Measurements from ENCODE around the gene ATP5F1D. TPM values are rescaled to one million over a fixed set of nuclear protein-coding genes. Genes with fewer than 3 reads are reported as not detected.

Gene ATP5F1D
- total and polyA plus RNA-seq, 2 of the 13 experiments (the other 11 are each of a cell fraction or from before 2014, with no cell fraction given) = 39.4 to 78.7 TPM

- no peak for TF ChIP-seq ZNF737 (CRISPR knock-in tag; IDR thresholded peaks at IDR 0.05; ENCODE audit: borderline replicate concordance)
- TF ChIP-seq RFX3 (CRISPR knock-in tag; IDR thresholded peaks at IDR 0.05) = peak; percentile 79
- TF ChIP-seq NFKB2 (CRISPR knock-in tag; IDR thresholded peaks at IDR 0.05; ENCODE audit: borderline replicate concordance) = 0 out of 2 replicates have a peak, but pooled peaks have one; percentile 7
- no peak for TF ChIP-seq ISL2 (CRISPR knock-in tag; IDR thresholded peaks at IDR 0.05)
- peak; percentile 70; the same call in 1 of the 2 replicates for TF ChIP-seq ZNF607 (CRISPR knock-in tag; IDR thresholded peaks at IDR 0.05; ENCODE audit: borderline replicate concordance)
- no peak for TF ChIP-seq ZNF768 (CRISPR knock-in tag; IDR thresholded peaks at IDR 0.05)
- TF ChIP-seq GMEB2 (CRISPR knock-in tag; IDR thresholded peaks at IDR 0.05; ENCODE audit: low read depth) = no peak
- 0 out of 2 replicates have a peak, but pooled peaks have one; percentile 38 for TF ChIP-seq KLF13 (CRISPR knock-in tag; IDR thresholded peaks at IDR 0.05)
Observed at GRCh38 chr19:1260749-1261537, 19.4 kb downstream of the ATP5F1D start (continued).

GRCh38 chr19:1261538-1261797, 19.9 kb downstream of the ATP5F1D start:
- H4K20me1 ChIP-seq (ENCODE audit: insufficient read depth, low read length) = peaks cover 29% of the 10 kb centered on the region; the same call in 1 of the 2 replicates
- peak overlapping the region; percentile 98 for H3K4me2 ChIP-seq (ENCODE audit: low read depth, low read length)
- CTCF ChIA-PET (ENCODE audit: low intra/inter-chr PET ratio, low total read pairs) = no interaction called here
- H3K9ac ChIP-seq (ENCODE audit: insufficient read depth, low read depth, low read length) = peak overlapping the region; percentile 78
- peak overlapping the region; percentile 81 for H3K27ac ChIP-seq (ENCODE audit: extremely low read length, insufficient read depth, low read length)
- H3K9me3 ChIP-seq (ENCODE audit: low read length) = no peaks in the 10 kb centered on the region
- DNase-seq (ENCODE audit: low spot score) (no peak), FAIRE-seq (no peak), ATAC-seq (no peak)
- peak overlapping the region; percentile 71 to 81 (median 80) for H3K4me3 ChIP-seq (replicated peaks in 1 of 3; ENCODE audit: insufficient read depth in 1 of 3, low read depth in 2 of 3, low read length in 3 of 3)
- peaks cover 77% of the 10 kb centered on the region for H3K4me1 ChIP-seq (ENCODE audit: insufficient read depth, low read length)
- BruUV-seq (replicated peaks) = no TSS peak
- WGBS (ENCODE audit: low lambda C conversion rate) = under 1% methylated on average over 14 of the region's 14 CpGs
- POLR2A ChIA-PET = interaction anchor here (1.3 to 13.7 kb wide), 7 partner anchors 3 to 23 kb away, joined by 4 to 668 read pairs (median 9); partner anchors contain the start of genes ATP5F1D, CIRBP, FAM174C and MIDN
- no peak overlapping the region for H2AFZ ChIP-seq (ENCODE audit: low read length)
- peaks cover 3% of the 10 kb centered on the region for H3K79me2 ChIP-seq (ENCODE audit: insufficient read depth, low read length)
- in situ Hi-C loops (cut with HindIII; ENCODE audit: extremely low pct_ligation_motif_present, low pct_unique_long_range_greater_than_20kb) (no loop called here), intact Hi-C loops (cut with micrococcal nuclease; ENCODE audit: unreplicated experiment) (no loop called here)
- no peaks in the 10 kb centered on the region for H3K27me3 ChIP-seq (ENCODE audit: control insufficient read depth in 1 of 2, insufficient read depth in 2 of 2, low read length in 2 of 2)
- peaks cover 4 to 15% of the 10 kb centered on the region in 2 experiments; a peak in 2 of 5 replicates for H3K36me3 ChIP-seq (replicated peaks in 1 of 2; ENCODE audit: control insufficient read depth in 1 of 2, insufficient read depth in 2 of 2, low read length in 2 of 2)
- TF ChIP-seq ZSCAN31 (CRISPR knock-in tag; IDR thresholded peaks at IDR 0.05; ENCODE audit: low read depth) (0 out of 2 replicates have a peak, but pooled peaks have one; percentile 12), PREB (CRISPR knock-in tag; IDR thresholded peaks at IDR 0.05) (no peak), ZFYVE20 (CRISPR knock-in tag; IDR thresholded peaks at IDR 0.05; ENCODE audit: borderline replicate concordance, low read depth) (no peak), HOXD1 (CRISPR knock-in tag; IDR thresholded peaks at IDR 0.05) (peak; percentile 23; the same call in 1 of the 2 replicates), STAG1 (CRISPR knock-in tag; IDR thresholded peaks at IDR 0.05) (no peak), KLF15 (CRISPR knock-in tag; IDR thresholded peaks at IDR 0.05; ENCODE audit: borderline replicate concordance) (no peak), SP5 (CRISPR knock-in tag; IDR thresholded peaks at IDR 0.05; ENCODE audit: borderline replicate concordance, low read depth) (no peak), ZBTB2 (CRISPR knock-in tag; IDR thresholded peaks at IDR 0.05; ENCODE audit: low read depth) (no peak), ZNF670 (CRISPR knock-in tag; IDR thresholded peaks at IDR 0.05; ENCODE audit: borderline replicate concordance) (0 out of 2 replicates have a peak, but pooled peaks have one; percentile 11), TARDBP (CRISPR knock-in tag; IDR thresholded peaks at IDR 0.05) (no peak)

Data from HepG2 (cell line).